GM18861 (cell line): Measurements from ENCODE around the gene FRAT2.
"Not testable (repeated sequence)": the region's sequence is repeated elsewhere in the genome, so short reads cannot be mapped to it uniquely, and the experiment has no call there.

Experiments used
- ATAC-seq: cut with Tn5 transposase; IDR thresholded peaks from one replicate; pipeline ENCODE4 v1.9.1; 2021; ENCODE audit not compliant: unreplicated experiment

FRAT2 gene

GRCh38 chr10:97356918-97357317 is 22.4 kb upstream of the FRAT2 start:
- ATAC-seq, result no peak

GRCh38 chr10:97356318-97356914 is 21.9 kb upstream of the FRAT2 start:
- ATAC-seq, result no peak

- ATAC-seq, result no peak
Measured at GRCh38 chr10:97355571-97355975, 21.0 kb upstream of the FRAT2 start.

GRCh38 chr10:97353945-97354344 is 19.4 kb upstream of the FRAT2 start:
- ATAC-seq, result no peak

GRCh38 chr10:97349752-97350513 is 15.4 kb upstream of the FRAT2 start:
- no peak for ATAC-seq

- no peak for ATAC-seq
Measured at GRCh38 chr10:97347317-97347716, 12.8 kb upstream of the FRAT2 start.

GRCh38 chr10:97343664-97344063 is 9.1 kb upstream of the FRAT2 start:
- not testable (repeated sequence) for ATAC-seq

GRCh38 chr10:97341416-97341815 is 6.9 kb upstream of the FRAT2 start:
- no peak for ATAC-seq

GRCh38 chr10:97338041-97338440 is 3.5 kb upstream of the FRAT2 start:
- ATAC-seq, result no peak

- no peak for ATAC-seq
Measured at GRCh38 chr10:97336942-97337831, 2.7 kb upstream of the FRAT2 start.

GRCh38 chr10:97336446-97336845 is 1.9 kb upstream of the FRAT2 start:
- no peak for ATAC-seq

- ATAC-seq, result no peak
Measured at GRCh38 chr10:97336006-97336405, 1.5 kb upstream of the FRAT2 start.

GRCh38 chr10:97335188-97335619 is 675 bp upstream of the FRAT2 start:
- ATAC-seq, result no peak

- no peak for ATAC-seq
Measured at GRCh38 chr10:97333601-97334369, 744 bp downstream of the FRAT2 start.

- no peak for ATAC-seq
Measured at GRCh38 chr10:97333351-97333600, 1.3 kb downstream of the FRAT2 start.

- ATAC-seq, result no peak
Measured at GRCh38 chr10:97332591-97333350, 1.8 kb downstream of the FRAT2 start.

- no peak for ATAC-seq
Measured at GRCh38 chr10:97331153-97331703, 3.3 kb downstream of the FRAT2 start.

GRCh38 chr10:97329766-97330165 is 4.8 kb downstream of the FRAT2 start:
- ATAC-seq, result no peak

- no peak for ATAC-seq
Measured at GRCh38 chr10:97328646-97329453, 5.7 kb downstream of the FRAT2 start.
